ENCODE data around the gene ITPR3.

The ITPR3 gene

GRCh38 chr6:33698494-33698893 lies 77.4 kb downstream of the ITPR3 start:
- H3K27ac ChIP-seq (ENCODE audit: low read depth, low read length): no peak overlapping the region
- H3K4me1 ChIP-seq (ENCODE audit: control insufficient read depth, insufficient read depth, low read length): peaks cover 3% of the 10 kb centered on the region
- H3K27me3 ChIP-seq (ENCODE audit: control insufficient read depth, insufficient read depth, low read length): no peaks in the 10 kb centered on the region
- H3K9ac ChIP-seq (ENCODE audit: low read length): no peak overlapping the region
- no peak overlapping the region for H3K4me3 ChIP-seq (ENCODE audit: low read length)
- peaks cover 14% of the 10 kb centered on the region for H3K36me3 ChIP-seq (ENCODE audit: control insufficient read depth, insufficient read depth, low read length)

- H3K9ac ChIP-seq (ENCODE audit: low read length): no peak overlapping the region
- no peaks in the 10 kb centered on the region for H3K27me3 ChIP-seq (ENCODE audit: control insufficient read depth, insufficient read depth, low read length)
- peaks cover 3% of the 10 kb centered on the region for H3K4me1 ChIP-seq (ENCODE audit: control insufficient read depth, insufficient read depth, low read length)
- H3K36me3 ChIP-seq (ENCODE audit: control insufficient read depth, insufficient read depth, low read length): peaks cover 13% of the 10 kb centered on the region
- H3K27ac ChIP-seq (ENCODE audit: low read depth, low read length): no peak overlapping the region
- H3K4me3 ChIP-seq (ENCODE audit: low read length): no peak overlapping the region
Measured at GRCh38 chr6:33699131-33699530, 78.0 kb downstream of the ITPR3 start.

- no peaks in the 10 kb centered on the region for H3K27me3 ChIP-seq (ENCODE audit: control insufficient read depth, insufficient read depth, low read length)
- peaks cover 13% of the 10 kb centered on the region for H3K36me3 ChIP-seq (ENCODE audit: control insufficient read depth, insufficient read depth, low read length)
- H3K4me1 ChIP-seq (ENCODE audit: control insufficient read depth, insufficient read depth, low read length): peaks cover 3% of the 10 kb centered on the region
- H3K4me3 ChIP-seq (ENCODE audit: low read length): no peak overlapping the region
- H3K9ac ChIP-seq (ENCODE audit: low read length): no peak overlapping the region
- H3K27ac ChIP-seq (ENCODE audit: low read depth, low read length): no peak overlapping the region
Measured at GRCh38 chr6:33699739-33700138, 78.6 kb downstream of the ITPR3 start.

GRCh38 chr6:33700391-33701050 lies 79.4 kb downstream of the ITPR3 start:
- Histone ChIP-seq H3K9ac (ENCODE audit: low read length) (no peak overlapping the region), H3K4me3 (ENCODE audit: low read length) (no peak overlapping the region), H3K27me3 (ENCODE audit: control insufficient read depth, insufficient read depth, low read length) (no peaks in the 10 kb centered on the region), H3K4me1 (ENCODE audit: control insufficient read depth, insufficient read depth, low read length) (peaks cover 3% of the 10 kb centered on the region), H3K27ac (ENCODE audit: low read depth, low read length) (no peak overlapping the region), H3K36me3 (ENCODE audit: control insufficient read depth, insufficient read depth, low read length) (peaks cover 9% of the 10 kb centered on the region)

GRCh38 chr6:33702345-33702977 lies 81.3 kb downstream of the ITPR3 start:
- H3K4me1 ChIP-seq (ENCODE audit: control insufficient read depth, insufficient read depth, low read length): no peaks in the 10 kb centered on the region
- peaks cover 7% of the 10 kb centered on the region for H3K36me3 ChIP-seq (ENCODE audit: control insufficient read depth, insufficient read depth, low read length)
- H3K27ac ChIP-seq (ENCODE audit: low read depth, low read length): no peak overlapping the region
- H3K27me3 ChIP-seq (ENCODE audit: control insufficient read depth, insufficient read depth, low read length): no peaks in the 10 kb centered on the region
- H3K4me3 ChIP-seq (ENCODE audit: low read length): no peak overlapping the region
- no peak overlapping the region for H3K9ac ChIP-seq (ENCODE audit: low read length)

- Histone ChIP-seq H3K4me1 (ENCODE audit: control insufficient read depth, insufficient read depth, low read length) (no peaks in the 10 kb centered on the region), H3K27me3 (ENCODE audit: control insufficient read depth, insufficient read depth, low read length) (no peaks in the 10 kb centered on the region), H3K27ac (ENCODE audit: low read depth, low read length) (no peak overlapping the region), H3K4me3 (ENCODE audit: low read length) (no peak overlapping the region), H3K36me3 (ENCODE audit: control insufficient read depth, insufficient read depth, low read length) (peaks cover 2% of the 10 kb centered on the region), H3K9ac (ENCODE audit: low read length) (no peak overlapping the region)
Measured at GRCh38 chr6:33704215-33705066, 83.3 kb downstream of the ITPR3 start.

DNA sequence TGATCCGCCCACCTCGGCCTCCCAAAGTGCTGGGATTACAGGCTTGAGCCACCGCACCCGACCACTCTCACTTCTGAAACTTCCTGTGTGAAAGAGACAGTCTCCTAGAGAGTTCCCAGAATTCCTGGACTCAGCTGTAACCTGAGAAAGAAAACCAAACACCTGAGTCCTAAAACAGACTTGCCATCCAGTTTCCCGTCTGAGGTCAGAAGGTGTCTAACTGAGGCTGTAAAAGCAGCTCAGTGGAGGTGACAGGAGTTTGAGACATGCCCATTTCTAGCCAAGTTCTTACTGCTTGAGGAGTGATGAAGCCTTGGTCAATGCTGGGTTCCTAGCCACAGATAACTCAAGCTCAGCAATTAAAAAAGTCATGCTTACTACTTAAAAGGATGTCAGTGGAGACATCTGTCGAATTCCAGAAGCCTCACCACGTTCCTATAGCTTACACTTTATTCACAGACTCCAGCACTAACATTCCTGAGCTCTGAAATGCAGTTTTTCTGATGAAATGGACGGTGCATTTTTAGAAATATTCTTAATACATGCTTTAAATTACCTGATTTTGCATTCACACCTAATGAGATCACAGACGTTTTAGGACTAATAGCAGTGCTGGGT lies 84.3 kb downstream of the ITPR3 start:
- Histone ChIP-seq H3K9ac (ENCODE audit: low read length) (no peak overlapping the region), H3K36me3 (ENCODE audit: control insufficient read depth, insufficient read depth, low read length) (peaks cover 2% of the 10 kb centered on the region), H3K27me3 (ENCODE audit: control insufficient read depth, insufficient read depth, low read length) (no peaks in the 10 kb centered on the region), H3K27ac (ENCODE audit: low read depth, low read length) (no peak overlapping the region), H3K4me1 (ENCODE audit: control insufficient read depth, insufficient read depth, low read length) (no peaks in the 10 kb centered on the region), H3K4me3 (ENCODE audit: low read length) (no peak overlapping the region)

GRCh38 chr6:33705955-33706725 lies 85.0 kb downstream of the ITPR3 start:
- Histone ChIP-seq H3K27ac (ENCODE audit: low read depth, low read length) (no peak overlapping the region), H3K27me3 (ENCODE audit: control insufficient read depth, insufficient read depth, low read length) (no peaks in the 10 kb centered on the region), H3K9ac (ENCODE audit: low read length) (no peak overlapping the region), H3K4me1 (ENCODE audit: control insufficient read depth, insufficient read depth, low read length) (peaks cover 5% of the 10 kb centered on the region), H3K36me3 (ENCODE audit: control insufficient read depth, insufficient read depth, low read length) (peaks cover 2% of the 10 kb centered on the region), H3K4me3 (ENCODE audit: low read length) (no peak overlapping the region)

DNA sequence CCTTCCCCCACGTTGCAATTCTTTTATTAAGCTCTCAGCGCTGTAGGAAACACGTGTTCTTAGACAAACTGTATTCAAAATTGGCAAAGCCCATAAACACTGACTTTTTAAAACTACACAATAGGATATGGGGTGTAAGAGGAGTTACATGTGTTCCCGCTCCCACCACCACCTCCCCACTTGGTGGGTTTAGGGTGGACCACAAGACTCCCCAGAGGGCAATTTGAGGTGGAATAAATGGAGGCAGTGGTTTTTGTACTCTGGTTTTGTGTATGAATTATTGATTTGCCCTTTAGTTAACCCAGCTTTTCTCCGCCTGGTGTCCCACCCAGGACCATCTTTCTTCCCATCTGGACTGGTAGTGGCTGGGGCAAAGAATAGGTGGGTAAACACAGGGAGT lies 86.6 kb downstream of the ITPR3 start:
- Histone ChIP-seq H3K36me3 (ENCODE audit: control insufficient read depth, insufficient read depth, low read length) (no peaks in the 10 kb centered on the region), H3K27ac (ENCODE audit: low read depth, low read length) (no peak overlapping the region), H3K4me3 (ENCODE audit: low read length) (no peak overlapping the region), H3K9ac (ENCODE audit: low read length) (no peak overlapping the region), H3K27me3 (ENCODE audit: control insufficient read depth, insufficient read depth, low read length) (no peaks in the 10 kb centered on the region), H3K4me1 (ENCODE audit: control insufficient read depth, insufficient read depth, low read length) (peaks cover 8% of the 10 kb centered on the region)

GRCh38 chr6:33708516-33709204 lies 87.5 kb downstream of the ITPR3 start:
- Histone ChIP-seq H3K4me1 (ENCODE audit: control insufficient read depth, insufficient read depth, low read length) (peaks cover 8% of the 10 kb centered on the region), H3K27me3 (ENCODE audit: control insufficient read depth, insufficient read depth, low read length) (no peaks in the 10 kb centered on the region), H3K36me3 (ENCODE audit: control insufficient read depth, insufficient read depth, low read length) (no peaks in the 10 kb centered on the region), H3K27ac (ENCODE audit: low read depth, low read length) (no peak overlapping the region), H3K9ac (ENCODE audit: low read length) (no peak overlapping the region), H3K4me3 (ENCODE audit: low read length) (no peak overlapping the region)

GRCh38 chr6:33709605-33710295 lies 88.6 kb downstream of the ITPR3 start:
- Histone ChIP-seq H3K9ac (ENCODE audit: low read length) (no peak overlapping the region), H3K27me3 (ENCODE audit: control insufficient read depth, insufficient read depth, low read length) (no peaks in the 10 kb centered on the region), H3K4me3 (ENCODE audit: low read length) (no peak overlapping the region), H3K36me3 (ENCODE audit: control insufficient read depth, insufficient read depth, low read length) (no peaks in the 10 kb centered on the region), H3K27ac (ENCODE audit: low read depth, low read length) (no peak overlapping the region), H3K4me1 (ENCODE audit: control insufficient read depth, insufficient read depth, low read length) (peaks cover 8% of the 10 kb centered on the region)
